Stimulated activated naive CD8-positive, alpha-beta T cell treated with anti-CD3 and anti-CD28 coated beads, Interleukin-15, amount 100 ng/mL, for 72 hours (primary cell): ENCODE measurements around the gene MAP7D1.
A peak's percentile ranks its signal among the peaks of the same experiment; 100 is the strongest.

Source experiments
- ATAC-seq: fragments of 150-1000 bp; cut with Tn5 transposase; 2 replicates; pipeline ENCODE4 v1.10.0; 2021; ENCODE audit warnings: mild to moderate bottlenecking, moderate library complexity
- DNase-seq, 2 donors: peaks; one replicate each; pipeline ENCODE4 v3.0.0; 2021 to 2022
- H3K27ac Mint-ChIP-seq, 2 donors: one replicate each; pipeline ENCODE4 v1.8.0; 2022; ENCODE audit warnings: mild to moderate bottlenecking in 2 of 2, mixed read lengths in 2 of 2, moderate library complexity in 2 of 2
- H3K27me3 Mint-ChIP-seq: one replicate; pipeline ENCODE4 v1.8.0; 2022; ENCODE audit warnings: mixed read lengths
- H3K4me1 Mint-ChIP-seq: one replicate; pipeline ENCODE4 v1.8.0; 2022; ENCODE audit warnings: mild to moderate bottlenecking, mixed read lengths
- H3K4me3 Mint-ChIP-seq, 2 donors: one replicate each; pipeline ENCODE4 v1.8.0; 2022; ENCODE audit warnings: mild to moderate bottlenecking in 2 of 2, mixed read lengths in 2 of 2, moderate library complexity in 1 of 2
- H3K9me3 Mint-ChIP-seq, 2 donors: one replicate each; pipeline ENCODE4 v1.8.0; 2022; ENCODE audit warnings: mixed read lengths in 2 of 2

Gene MAP7D1

DNA sequence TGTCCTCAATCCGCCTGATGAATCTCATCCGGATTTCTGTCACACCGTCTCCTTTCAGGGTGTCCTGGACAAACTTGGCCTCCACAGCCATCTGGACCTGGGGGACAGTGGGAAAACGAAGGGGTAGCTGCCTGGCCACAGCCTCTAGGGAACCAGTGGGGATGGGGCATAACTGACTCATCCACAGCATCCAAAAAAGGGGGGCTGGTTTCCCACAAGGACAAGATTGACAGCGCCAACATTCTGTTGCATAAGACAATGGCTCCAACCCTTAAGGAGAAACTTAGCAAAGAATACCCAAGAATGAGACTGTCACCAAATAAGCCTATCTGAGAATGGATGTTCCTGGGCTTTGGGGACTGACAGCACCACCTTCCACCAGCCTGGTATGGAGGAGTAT is 18.7 kb upstream of the MAP7D1 start:
- DNase-seq = no peak
- Mint-ChIP-seq H3K4me3 (no peak overlapping the region), H3K27ac (no peak overlapping the region)

GRCh38 chr1:36137776-36138175 is 18.2 kb upstream of the MAP7D1 start:
- H3K9me3 Mint-ChIP-seq = no peaks in the 10 kb centered on the region
- no peak overlapping the region for H3K4me3 Mint-ChIP-seq
- ATAC-seq = no peak
- no peak for DNase-seq
- peaks cover 40% of the 10 kb centered on the region for H3K4me1 Mint-ChIP-seq
- no peaks in the 10 kb centered on the region for H3K27me3 Mint-ChIP-seq
- no peak overlapping the region for H3K27ac Mint-ChIP-seq

More for the DNA sequence above, 18.7 kb upstream of the MAP7D1 start:
- Mint-ChIP-seq H3K4me1 (peaks cover 37% of the 10 kb centered on the region), H3K9me3 (no peaks in the 10 kb centered on the region), H3K27me3 (no peaks in the 10 kb centered on the region)
- ATAC-seq = no peak

GRCh38 chr1:36139521-36139920 is 16.4 kb upstream of the MAP7D1 start:
- H3K4me3 Mint-ChIP-seq = no peak overlapping the region
- H3K27ac Mint-ChIP-seq = peak overlapping the region in 1 of 2 donors; percentile 79
- DNase-seq (no peak), ATAC-seq (no peak)
- H3K4me1 Mint-ChIP-seq = peaks cover 52% of the 10 kb centered on the region
- no peaks in the 10 kb centered on the region for H3K27me3 Mint-ChIP-seq
- H3K9me3 Mint-ChIP-seq = no peaks in the 10 kb centered on the region

GRCh38 chr1:36142121-36142520 is 13.8 kb upstream of the MAP7D1 start:
- Mint-ChIP-seq H3K9me3 (no peaks in the 10 kb centered on the region), H3K27ac (peak overlapping the region in 1 of 2 donors; percentile 80), H3K4me1 (peaks cover 58% of the 10 kb centered on the region), H3K27me3 (no peaks in the 10 kb centered on the region), H3K4me3 (no peak overlapping the region)
- DNase-seq (no peak), ATAC-seq (no peak)

DNA sequence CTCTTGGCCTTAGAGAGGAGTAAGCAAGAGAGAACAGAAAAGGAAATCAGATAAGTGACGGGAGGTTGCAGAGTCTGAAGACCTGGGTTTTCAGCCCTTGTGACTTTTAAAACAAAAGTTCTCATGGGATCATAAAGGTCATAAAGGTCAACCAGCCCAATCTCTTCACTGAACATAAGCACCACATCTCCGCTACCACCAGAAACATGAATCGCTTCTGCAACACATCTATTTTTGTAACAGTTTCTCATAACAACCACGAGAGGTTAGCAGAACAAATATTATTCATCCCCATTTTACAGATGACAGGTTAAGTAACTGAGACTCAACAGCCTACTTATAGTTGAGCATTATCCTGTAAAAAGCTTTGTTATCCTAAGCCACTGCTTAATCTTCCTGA is 12.5 kb upstream of the MAP7D1 start:
- DNase-seq (no peak), ATAC-seq (no peak)
- H3K4me1 Mint-ChIP-seq = peaks cover 69% of the 10 kb centered on the region
- no peaks in the 10 kb centered on the region for H3K27me3 Mint-ChIP-seq
- H3K4me3 Mint-ChIP-seq = no peak overlapping the region
- H3K9me3 Mint-ChIP-seq = no peaks in the 10 kb centered on the region
- no peak overlapping the region for H3K27ac Mint-ChIP-seq

DNA sequence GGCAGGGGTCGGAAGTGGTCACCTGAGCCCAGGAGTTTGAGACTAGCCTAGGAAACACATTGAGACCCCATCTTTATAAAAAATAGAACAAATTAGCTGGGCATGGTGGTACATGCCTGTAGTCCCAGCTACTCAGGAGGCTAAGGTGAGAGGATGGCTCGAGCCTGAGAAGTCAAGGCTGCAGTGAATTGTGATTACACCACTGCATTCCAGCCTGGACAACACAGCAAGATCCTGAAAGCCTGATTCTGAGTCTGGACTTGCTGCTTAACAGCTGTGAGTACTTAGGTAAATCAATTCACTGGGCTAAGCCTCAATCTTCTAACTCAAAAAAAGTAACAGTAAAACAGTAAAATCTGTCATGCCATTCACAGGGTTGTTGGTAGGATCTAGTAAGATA is 11.5 kb upstream of the MAP7D1 start:
- Mint-ChIP-seq H3K4me1 (peaks cover 73% of the 10 kb centered on the region), H3K27ac (no peak overlapping the region), H3K4me3 (no peak overlapping the region)

DNA sequence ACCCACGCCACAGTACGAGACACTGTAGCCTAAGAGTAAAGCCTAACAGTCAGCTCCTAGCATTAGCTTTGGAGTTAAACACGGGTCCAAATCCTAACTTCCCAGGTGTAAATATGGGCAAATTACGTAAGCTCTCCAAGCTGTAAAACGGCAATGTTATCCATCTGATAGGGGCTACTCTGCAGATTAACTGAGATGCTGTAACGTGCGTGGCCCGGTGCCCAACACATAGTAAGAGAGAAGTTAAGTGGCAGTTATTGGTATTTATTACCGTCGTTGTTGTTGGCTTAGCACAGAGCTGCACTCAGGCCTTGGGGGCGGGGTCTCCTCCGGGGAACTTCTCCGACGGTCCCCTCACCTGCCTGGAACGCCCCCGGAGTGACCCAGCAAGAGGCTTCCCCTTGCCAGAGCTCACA is 7.1 kb upstream of the MAP7D1 start:
- ATAC-seq (peak; percentile 29), DNase-seq (no peak)
- Mint-ChIP-seq H3K4me3 (peak overlapping the region; percentile 94 to 99), H3K9me3 (no peaks in the 10 kb centered on the region), H3K27me3 (no peaks in the 10 kb centered on the region), H3K27ac (peak overlapping the region; percentile 98), H3K4me1 (peaks cover 79% of the 10 kb centered on the region)

More for the DNA sequence above, 11.5 kb upstream of the MAP7D1 start:
- DNase-seq (no peak), ATAC-seq (no peak)
- no peaks in the 10 kb centered on the region for H3K27me3 Mint-ChIP-seq
- H3K9me3 Mint-ChIP-seq = no peaks in the 10 kb centered on the region

- ATAC-seq (peak; percentile 95), DNase-seq (peak; percentile 99 to 100)
- Mint-ChIP-seq H3K27me3 (no peaks in the 10 kb centered on the region), H3K4me1 (peaks cover 80% of the 10 kb centered on the region), H3K4me3 (peak within 1 kb of the TSS; percentile 94 to 99), H3K9me3 (no peaks in the 10 kb centered on the region), H3K27ac (peak within 1 kb of the TSS; percentile 98)
Measured at GRCh38 chr1:36149237-36149972, 6.6 kb upstream of the MAP7D1 start, which contains the start of gene TRAPPC3. Gene TRAPPC3, minus strand, starts transcription at chr1:36149486. Its CDS starts 108 bp downstream, at chr1:36149378.

DNA sequence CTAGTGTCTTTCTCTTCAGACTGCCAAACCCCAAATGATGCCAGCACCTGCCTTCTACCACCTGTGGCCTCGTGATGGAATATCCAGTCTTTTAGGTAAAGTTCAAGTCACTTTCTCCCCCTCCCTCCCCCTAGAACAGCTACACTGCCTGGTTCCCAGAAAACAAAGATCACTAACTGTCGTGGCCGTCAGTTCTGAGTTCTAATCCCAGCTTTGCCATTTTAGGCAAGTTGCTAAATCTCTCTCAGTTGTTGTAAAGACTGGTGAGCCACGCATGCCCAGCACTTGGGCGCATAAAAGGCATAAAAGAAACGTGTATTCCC is 6.0 kb upstream of the MAP7D1 start:
- no peaks in the 10 kb centered on the region for H3K9me3 Mint-ChIP-seq
- peaks cover 80% of the 10 kb centered on the region for H3K4me1 Mint-ChIP-seq
- no peaks in the 10 kb centered on the region for H3K27me3 Mint-ChIP-seq
- H3K27ac Mint-ChIP-seq = peak overlapping the region; percentile 98
- no peak for ATAC-seq
- peak overlapping the region; percentile 94 to 99 for H3K4me3 Mint-ChIP-seq
- no peak for DNase-seq

GRCh38 chr1:36150296-36151133 is 5.4 kb upstream of the MAP7D1 start:
- no peaks in the 10 kb centered on the region for H3K9me3 Mint-ChIP-seq
- no peaks in the 10 kb centered on the region for H3K27me3 Mint-ChIP-seq
- H3K27ac Mint-ChIP-seq = peak overlapping the region; percentile 98
- ATAC-seq = peak; percentile 69
- peaks cover 81% of the 10 kb centered on the region for H3K4me1 Mint-ChIP-seq
- DNase-seq = peak; percentile 76 to 82
- peak overlapping the region; percentile 94 to 99 for H3K4me3 Mint-ChIP-seq

DNA sequence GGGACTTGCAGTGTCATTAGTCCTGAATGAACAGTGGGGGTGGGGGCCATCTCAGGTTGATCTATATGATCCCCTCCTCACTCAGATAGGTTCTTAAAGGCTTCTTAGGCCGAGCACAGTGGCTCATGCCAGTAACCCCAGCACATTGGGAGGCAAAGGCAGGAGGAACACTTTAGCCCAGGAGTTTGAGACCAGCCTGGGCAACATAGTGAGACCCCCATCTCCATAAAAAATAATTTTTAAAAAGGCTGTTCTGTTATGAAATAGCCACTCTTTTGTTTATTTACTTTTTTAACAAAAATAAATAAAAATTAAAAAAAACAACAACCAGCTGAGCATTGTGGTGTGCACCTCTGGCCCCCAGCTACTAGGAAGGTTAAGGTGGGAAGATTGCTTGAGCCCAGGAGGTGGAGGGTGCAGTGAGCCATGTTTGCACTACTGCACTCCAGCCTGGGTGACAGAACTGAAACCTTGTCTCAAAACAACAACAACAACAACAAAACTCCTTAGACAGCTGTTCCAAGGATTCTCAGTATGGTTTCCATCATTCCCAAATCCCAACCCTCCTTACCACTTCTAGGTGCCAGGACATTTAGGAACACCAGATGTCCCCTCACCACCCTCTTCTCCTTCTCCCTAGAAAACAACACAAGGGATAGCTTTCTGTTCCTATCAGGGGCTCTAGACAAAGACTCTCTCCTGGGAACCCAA is 4.7 kb upstream of the MAP7D1 start:
- Mint-ChIP-seq H3K9me3 (no peaks in the 10 kb centered on the region), H3K4me1 (peaks cover 82% of the 10 kb centered on the region), H3K4me3 (peak overlapping the region; percentile 94 to 99), H3K27me3 (no peaks in the 10 kb centered on the region), H3K27ac (peak overlapping the region; percentile 95 to 96)
- DNase-seq = no peak
- no peak for ATAC-seq

DNA sequence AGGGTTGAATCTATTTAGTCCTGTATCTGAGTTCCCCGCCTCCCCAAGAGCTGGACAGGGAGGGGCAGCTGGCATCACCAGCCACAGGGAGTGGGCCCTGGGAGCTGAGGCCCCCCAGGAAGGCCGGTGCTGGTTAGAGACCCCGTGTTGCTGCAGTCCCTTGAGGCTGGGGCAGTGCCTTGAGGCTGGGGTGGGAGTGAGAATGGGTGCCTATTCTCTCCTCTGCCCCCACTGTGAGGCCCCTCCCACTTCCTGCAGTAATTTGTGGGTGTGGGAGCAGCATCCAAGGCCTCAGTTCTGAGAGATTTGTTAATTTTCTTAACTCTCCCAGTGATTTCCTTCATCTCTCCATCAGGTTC is 4.1 kb upstream of the MAP7D1 start:
- no peaks in the 10 kb centered on the region for H3K27me3 Mint-ChIP-seq
- peak overlapping the region; percentile 91 to 95 for H3K27ac Mint-ChIP-seq
- no peaks in the 10 kb centered on the region for H3K9me3 Mint-ChIP-seq
- ATAC-seq (no peak), DNase-seq (peak; percentile 31 to 50)
- H3K4me3 Mint-ChIP-seq = peak overlapping the region; percentile 75 to 83
- peaks cover 79% of the 10 kb centered on the region for H3K4me1 Mint-ChIP-seq

DNA sequence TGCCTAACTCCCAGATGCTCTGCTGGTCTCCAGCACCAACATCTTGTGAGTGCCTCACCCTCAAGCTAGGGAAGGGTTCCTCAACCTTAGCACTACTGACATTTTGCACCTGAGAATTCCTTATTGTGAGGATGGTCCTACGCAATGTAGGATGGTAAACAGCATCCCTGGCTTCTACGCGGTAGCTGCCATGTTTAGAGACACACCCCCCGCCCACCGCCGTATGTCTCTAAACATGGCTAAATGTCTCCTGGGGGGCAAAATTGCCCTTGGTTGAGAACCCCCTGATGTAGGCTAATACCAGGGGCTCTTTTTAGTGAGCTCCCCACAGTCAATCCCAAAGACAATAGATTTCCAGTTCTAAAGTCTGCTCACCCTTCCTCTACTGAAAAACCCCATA is 2.5 kb upstream of the MAP7D1 start:
- peaks cover 79% of the 10 kb centered on the region for H3K4me1 Mint-ChIP-seq
- no peak overlapping the region for H3K27ac Mint-ChIP-seq
- no peak for DNase-seq
- H3K27me3 Mint-ChIP-seq = no peaks in the 10 kb centered on the region
- ATAC-seq = no peak
- no peaks in the 10 kb centered on the region for H3K9me3 Mint-ChIP-seq
- H3K4me3 Mint-ChIP-seq = no peak overlapping the region

- no peaks in the 10 kb centered on the region for H3K27me3 Mint-ChIP-seq
- H3K4me3 Mint-ChIP-seq = peak overlapping the region; percentile 83 to 93
- no peak for DNase-seq
- no peaks in the 10 kb centered on the region for H3K9me3 Mint-ChIP-seq
- no peak for ATAC-seq
- peaks cover 83% of the 10 kb centered on the region for H3K4me1 Mint-ChIP-seq
- H3K27ac Mint-ChIP-seq = peak overlapping the region; percentile 17 to 99
Measured at GRCh38 chr1:36154335-36154734, 1.6 kb upstream of the MAP7D1 start.

GRCh38 chr1:36154765-36155407 is 1.1 kb upstream of the MAP7D1 start:
- H3K9me3 Mint-ChIP-seq = no peaks in the 10 kb centered on the region
- H3K27ac Mint-ChIP-seq = peak overlapping the region; percentile 97 to 99
- H3K4me3 Mint-ChIP-seq = peak overlapping the region; percentile 83 to 93
- DNase-seq (no peak), ATAC-seq (no peak)
- peaks cover 83% of the 10 kb centered on the region for H3K4me1 Mint-ChIP-seq
- no peaks in the 10 kb centered on the region for H3K27me3 Mint-ChIP-seq
